ENCODE measurements around the gene TTC16.

DNA sequence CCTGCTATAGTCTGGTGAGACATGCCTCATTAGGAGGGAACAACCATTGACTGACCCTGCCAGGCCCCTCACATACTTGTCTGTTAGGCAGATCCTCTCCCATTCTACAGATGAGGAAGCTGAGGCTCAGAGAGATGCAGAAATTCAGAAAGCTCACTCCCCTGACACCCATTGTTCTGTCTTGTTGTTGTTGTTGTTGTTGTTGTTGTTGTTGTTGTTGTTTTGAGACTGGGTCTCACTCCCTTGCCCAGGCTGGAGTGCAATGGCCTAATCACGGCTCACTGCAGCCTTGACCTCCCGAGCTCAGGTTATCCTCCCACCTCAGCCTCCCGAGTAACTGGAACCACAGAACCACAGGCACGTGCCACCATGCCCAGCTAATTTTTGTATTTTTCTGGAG is 22.2 kb upstream of the TTC16 start:
- TF ChIP-seq, protein P1, sequence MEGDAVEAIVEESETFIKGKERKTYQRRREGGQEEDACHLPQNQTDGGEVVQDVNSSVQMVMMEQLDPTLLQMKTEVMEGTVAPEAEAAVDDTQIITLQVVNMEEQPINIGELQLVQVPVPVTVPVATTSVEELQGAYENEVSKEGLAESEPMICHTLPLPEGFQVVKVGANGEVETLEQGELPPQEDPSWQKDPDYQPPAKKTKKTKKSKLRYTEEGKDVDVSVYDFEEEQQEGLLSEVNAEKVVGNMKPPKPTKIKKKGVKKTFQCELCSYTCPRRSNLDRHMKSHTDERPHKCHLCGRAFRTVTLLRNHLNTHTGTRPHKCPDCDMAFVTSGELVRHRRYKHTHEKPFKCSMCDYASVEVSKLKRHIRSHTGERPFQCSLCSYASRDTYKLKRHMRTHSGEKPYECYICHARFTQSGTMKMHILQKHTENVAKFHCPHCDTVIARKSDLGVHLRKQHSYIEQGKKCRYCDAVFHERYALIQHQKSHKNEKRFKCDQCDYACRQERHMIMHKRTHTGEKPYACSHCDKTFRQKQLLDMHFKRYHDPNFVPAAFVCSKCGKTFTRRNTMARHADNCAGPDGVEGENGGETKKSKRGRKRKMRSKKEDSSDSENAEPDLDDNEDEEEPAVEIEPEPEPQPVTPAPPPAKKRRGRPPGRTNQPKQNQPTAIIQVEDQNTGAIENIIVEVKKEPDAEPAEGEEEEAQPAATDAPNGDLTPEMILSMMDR (IDR thresholded peaks at IDR 0.05): no peak
- TF ChIP-seq EZH2 (IDR thresholded peaks at IDR 0.05) (no peak), EZH2phosphoT487 (IDR thresholded peaks at IDR 0.05) (no peak)
